RPMI7951 (cell line): ENCODE measurements around the gene SKP2. TPM values are rescaled to one million over a fixed set of nuclear protein-coding genes. Genes with fewer than 3 reads are reported as not detected.
"Not testable (repeated sequence)": the region's sequence is repeated elsewhere in the genome, so short reads cannot be mapped to it uniquely, and the experiment has no call there.

Experiments used
- DNase-seq: peaks from one replicate; pipeline ENCODE4 v3.0.0-alpha.2; 2012; ENCODE audit warnings: low read depth
- total RNA-seq: library from RNA; depleted of rRNA; stranded (reverse); fragments of >200 nt; shearing (Covaris generic); gene quantifications from 2 replicates; pipeline ENCODE4 v1.2.3, GENCODE V29; 2014; rRNA removed

SKP2 gene
- 33.7 and 39.3 TPM in 2 replicates for total RNA-seq

- peak; percentile 96 for DNase-seq
Measured at GRCh38 chr5:36151434-36152323, at the start of gene SKP2, which contains the start of gene LMBRD2. Gene SKP2 (plus strand): TSS chr5:36152111. CDS start chr5:36152263, 152 bp downstream. Gene LMBRD2 (minus strand): TSS chr5:36151887. CDS start chr5:36143349, 8,538 bp downstream.

GRCh38 chr5:36105819-36106218 is 46.1 kb upstream of the SKP2 start:
- no peak for DNase-seq

GRCh38 chr5:36108758-36109460 is 43.0 kb upstream of the SKP2 start:
- no peak for DNase-seq

GRCh38 chr5:36111238-36111637 is 40.7 kb upstream of the SKP2 start:
- no peak for DNase-seq

- DNase-seq: no peak
Measured at GRCh38 chr5:36125868-36126267, 26.0 kb upstream of the SKP2 start.

- DNase-seq: no peak
Measured at GRCh38 chr5:36128795-36129194, 23.1 kb upstream of the SKP2 start.

- DNase-seq: not testable (repeated sequence)
Measured at GRCh38 chr5:36129666-36130065, 22.2 kb upstream of the SKP2 start.

- DNase-seq: not testable (repeated sequence)
Measured at GRCh38 chr5:36133009-36133408, 18.9 kb upstream of the SKP2 start.

GRCh38 chr5:36135988-36136387 is 15.9 kb upstream of the SKP2 start:
- DNase-seq: no peak

- DNase-seq: no peak
Measured at GRCh38 chr5:36136581-36136980, 15.3 kb upstream of the SKP2 start.

- no peak for DNase-seq
Measured at GRCh38 chr5:36138900-36139683, 12.8 kb upstream of the SKP2 start.

GRCh38 chr5:36145311-36145710 is 6.6 kb upstream of the SKP2 start:
- DNase-seq: no peak

GRCh38 chr5:36146390-36146789 is 5.5 kb upstream of the SKP2 start:
- no peak for DNase-seq

- DNase-seq: no peak
Measured at GRCh38 chr5:36147681-36148080, 4.2 kb upstream of the SKP2 start.

- DNase-seq: peak; percentile 42
Measured at GRCh38 chr5:36150676-36151433, 1.1 kb upstream of the SKP2 start.

GRCh38 chr5:36152324-36153297 is 700 bp downstream of the SKP2 start:
- DNase-seq: peak; percentile 10

GRCh38 chr5:36153298-36153677 is 1.4 kb downstream of the SKP2 start:
- DNase-seq: no peak

GRCh38 chr5:36153726-36154125 is 1.8 kb downstream of the SKP2 start:
- DNase-seq: no peak

- no peak for DNase-seq
Measured at GRCh38 chr5:36155291-36155690, 3.4 kb downstream of the SKP2 start.

- no peak for DNase-seq
Measured at GRCh38 chr5:36156121-36156601, 4.2 kb downstream of the SKP2 start.
